CD14-positive monocyte (primary cell): ENCODE measurements around the gene C1QTNF3. TPM values are rescaled to one million over a fixed set of nuclear protein-coding genes. Genes with fewer than 3 reads are reported as not detected.

Source experiments
- DNase-seq, 3 donors: peaks; one replicate each; pipeline ENCODE4 v3.0.0-alpha.2; 2011 to 2022
- H2AFZ ChIP-seq: 2 replicates; pipeline ENCODE4 v1.6.0; 2012; ENCODE audit warnings: mild to moderate bottlenecking, low read depth, low read length, inconsistent platforms; ENCODE audit not compliant: insufficient read depth, poor library complexity, severe bottlenecking
- H3K27ac ChIP-seq, 2 donors: 1 replicate in 1 of 2; 2 replicates in 1 of 2; pipeline ENCODE4 v1.5.1; 2012 to 2013; ENCODE audit warnings: low read length in 2 of 2, control low read depth in 1 of 2, inconsistent platforms in 1 of 2, low read depth in 1 of 2, mild to moderate bottlenecking in 1 of 2
- H3K27me3 ChIP-seq, 2 donors: one replicate each; pipeline versions ENCODE4 v1.6.0 to v1.6.1; 2011 to 2013; ENCODE audit warnings: low read length in 2 of 2; ENCODE audit not compliant: control insufficient read depth in 2 of 2, insufficient read depth in 2 of 2
- H3K36me3 ChIP-seq, 2 donors: replicated peaks in 1 of 2; 1 replicate in 1 of 2; 2 replicates in 1 of 2; pipeline versions ENCODE4 v1.5.1 to v1.6.1; 2012 to 2013; ENCODE audit warnings: low read length in 2 of 2, control low read depth in 1 of 2, inconsistent platforms in 1 of 2, mild to moderate bottlenecking in 1 of 2; ENCODE audit not compliant: insufficient read depth in 2 of 2, control insufficient read depth in 1 of 2
- H3K4me1 ChIP-seq, 2 donors: 1 replicate in 1 of 2; 2 replicates in 1 of 2; pipeline versions ENCODE4 v1.5.1 to v1.6.1; 2012 to 2013; ENCODE audit warnings: low read length in 2 of 2, control low read depth in 1 of 2, inconsistent platforms in 1 of 2, mild to moderate bottlenecking in 1 of 2, moderate library complexity in 1 of 2; ENCODE audit not compliant: insufficient read depth in 2 of 2, control insufficient read depth in 1 of 2
- H3K4me2 ChIP-seq: replicated peaks from 2 replicates; pipeline ENCODE3; 2012; ENCODE audit warnings: low read length, moderate library complexity, mild to moderate bottlenecking; ENCODE audit not compliant: poor library complexity, severe bottlenecking; ENCODE audit errors: extremely low read depth
- H3K4me3 ChIP-seq, 3 experiments: fragments of 200-600 bp in 1 of 3; sonication (generic) in 1 of 3; replicated peaks in 1 of 3; 1 replicate in 2 of 3; 2 replicates in 1 of 3; pipeline ENCODE4 v1.5.1; 2011 to 2013; ENCODE audit warnings: low read length in 3 of 3, mild to moderate bottlenecking in 3 of 3, control low read depth in 2 of 3, low read depth in 2 of 3, inconsistent platforms in 1 of 3, moderate library complexity in 1 of 3
- H3K79me2 ChIP-seq: 2 replicates; pipeline ENCODE4 v1.6.0; 2012; ENCODE audit warnings: mild to moderate bottlenecking, control low read depth, inconsistent platforms, low read length, moderate library complexity; ENCODE audit not compliant: insufficient read depth
- H3K9ac ChIP-seq: 2 replicates; pipeline ENCODE4 v1.6.0; 2017; ENCODE audit warnings: low read length, mild to moderate bottlenecking; ENCODE audit not compliant: insufficient read depth, poor library complexity, severe bottlenecking
- H3K9me3 ChIP-seq, 2 donors: replicated peaks in 1 of 2; 1 replicate in 1 of 2; 2 replicates in 1 of 2; pipeline versions ENCODE4 v1.5.1 to v1.6.1; 2012 to 2013; ENCODE audit warnings: low read length in 2 of 2, control low read depth in 1 of 2; ENCODE audit not compliant: control insufficient read depth in 1 of 2, insufficient read depth in 1 of 2
- H4K20me1 ChIP-seq: 2 replicates; pipeline ENCODE4 v1.6.0; 2012; ENCODE audit warnings: mild to moderate bottlenecking, low read length, control low read depth, moderate library complexity; ENCODE audit not compliant: insufficient read depth
- H3K27ac Mint-ChIP-seq, 7 donors: one replicate each; pipeline ENCODE4 v1.8.0; 2020; ENCODE audit warnings: mild to moderate bottlenecking in 7 of 7, mixed read lengths in 7 of 7, moderate library complexity in 6 of 7, inconsistent platforms in 2 of 7
- H3K27me3 Mint-ChIP-seq, 3 donors: one replicate each; pipeline ENCODE4 v1.8.0; 2021 to 2022; ENCODE audit warnings: low read depth in 3 of 3, mild to moderate bottlenecking in 3 of 3, mixed read lengths in 3 of 3, moderate library complexity in 3 of 3, inconsistent platforms in 1 of 3
- H3K36me3 Mint-ChIP-seq, 2 donors: one replicate each; pipeline ENCODE4 v1.8.0; 2020; ENCODE audit warnings: mixed read lengths in 2 of 2, inconsistent platforms in 1 of 2, mild to moderate bottlenecking in 1 of 2
- H3K4me1 Mint-ChIP-seq: one replicate; pipeline ENCODE4 v1.8.0; 2020; ENCODE audit warnings: mild to moderate bottlenecking, mixed read lengths
- H3K4me3 Mint-ChIP-seq, 2 donors: one replicate each; pipeline ENCODE4 v1.8.0; 2020; ENCODE audit warnings: mild to moderate bottlenecking in 2 of 2, mixed read lengths in 2 of 2, moderate library complexity in 1 of 2
- H3K9me3 Mint-ChIP-seq, 7 donors: one replicate each; pipeline ENCODE4 v1.8.0; 2020 to 2022; ENCODE audit warnings: mixed read lengths in 7 of 7, mild to moderate bottlenecking in 6 of 7, moderate library complexity in 6 of 7, inconsistent platforms in 2 of 7
- WGBS: methylation state at CpG from one replicate; pipeline ENCODE4 v1.1.5; 2013; ENCODE audit warnings: missing lambda C conversion rate; ENCODE audit not compliant: insufficient coverage; 5-methylcytosine and 5-hydroxymethylcytosine counted together
- intact Hi-C, 2 donors: fragments of 100-400 bp; cut with micrococcal nuclease; formaldehyde crosslinking; loops; one replicate each; pipeline versions ENCODE4 v1.15.0 to v1.15.1; 2023
- polyA plus RNA-seq, 3 donors: library from polyadenylated mRNA; depleted of rRNA in 1 of 3; unstranded in 2 of 3; stranded (reverse) in 1 of 3; fragments of 300-500 nt in 2 of 3; fragments of >200 nt in 1 of 3; fragmentation: Illumina TruSeq in 2 of 3; gene quantifications; 1 replicate in 2 of 3; 2 replicates in 1 of 3; pipeline ENCODE4 v1.2.3, GENCODE V29; 2012 to 2021
- small RNA-seq: library from RNA; depleted of rRNA; stranded (forward); fragments of <200 nt; gene quantifications from one replicate; pipeline ENCODE3, GENCODE V24; 2012; ENCODE audit warnings: low read depth; ENCODE audit not compliant: insufficient read length
- TF ChIP-seq, protein P1 (sequence below): fragments of 200-600 bp; IDR thresholded peaks from one replicate; pipeline ENCODE4 v1.8.0; 2022; ENCODE audit warnings: antibody characterized with exemption, mild to moderate bottlenecking

C1QTNF3 gene
- polyA plus RNA-seq, 3 donors, result 1.5 TPM; not detected in 2

DNA sequence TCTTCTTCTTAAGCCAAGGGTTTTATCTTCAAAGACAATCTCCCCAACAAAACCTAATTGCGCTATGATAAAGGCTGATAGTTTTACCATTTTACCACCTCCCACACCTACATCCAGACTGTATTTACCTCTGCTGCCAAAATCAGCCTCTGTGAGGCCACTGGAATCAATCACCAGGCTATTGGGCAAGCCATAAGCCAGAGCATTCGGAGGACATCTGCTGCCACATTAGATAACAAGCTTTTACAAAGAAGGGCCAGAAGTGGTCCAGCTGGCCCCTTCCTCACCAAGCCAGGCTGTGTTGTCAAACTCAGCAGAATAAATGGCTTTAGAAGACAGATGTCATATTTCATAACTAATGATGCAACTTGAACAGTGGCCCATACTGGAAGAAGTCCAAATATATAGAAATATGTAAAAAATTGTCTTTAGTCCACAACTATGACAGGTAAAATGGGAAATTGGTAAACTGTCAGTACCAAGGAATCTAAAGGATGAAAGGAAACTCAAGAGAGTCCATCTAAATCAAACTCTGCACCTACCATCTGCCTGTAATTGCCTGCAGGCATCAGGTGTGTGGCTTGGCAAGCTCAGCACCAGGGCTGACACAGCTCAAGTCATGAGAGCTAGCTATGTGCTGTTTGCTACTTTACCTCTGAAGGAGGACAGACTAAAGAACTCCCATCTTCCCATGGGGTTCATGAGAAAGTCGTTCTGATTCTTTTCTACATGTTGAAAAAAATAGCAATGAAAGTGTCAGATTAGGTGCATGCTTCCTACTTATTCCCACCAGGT, 74.6 kb downstream of the C1QTNF3 start:
- no peaks in the 10 kb centered on the region for H3K4me1 Mint-ChIP-seq

More for the DNA sequence above, 74.6 kb downstream of the C1QTNF3 start:
- 100% methylated on average over 1 of the region's 3 CpGs for WGBS
- Histone ChIP-seq H2AFZ (no peak overlapping the region), H4K20me1 (no peaks in the 10 kb centered on the region), H3K9ac (no peak overlapping the region), H3K4me2 (no peak overlapping the region), H3K27ac (no peak overlapping the region), H3K4me3 (no peak overlapping the region), H3K79me2 (no peaks in the 10 kb centered on the region), H3K36me3 (no peaks in the 10 kb centered on the region), H3K27me3 (no peaks in the 10 kb centered on the region), H3K9me3 (no peaks in the 10 kb centered on the region), H3K4me1 (no peaks in the 10 kb centered on the region)
- intact Hi-C loops, result no loop called here
- Mint-ChIP-seq H3K27me3 (peaks cover 1 to 3% (median 2%) of the 10 kb centered on the region in 3 donors), H3K27ac (no peak overlapping the region), H3K9me3 (no peaks in the 10 kb centered on the region), H3K4me3 (no peak overlapping the region), H3K36me3 (no peaks in the 10 kb centered on the region)
- DNase-seq, result no peak
- TF ChIP-seq, protein P1, sequence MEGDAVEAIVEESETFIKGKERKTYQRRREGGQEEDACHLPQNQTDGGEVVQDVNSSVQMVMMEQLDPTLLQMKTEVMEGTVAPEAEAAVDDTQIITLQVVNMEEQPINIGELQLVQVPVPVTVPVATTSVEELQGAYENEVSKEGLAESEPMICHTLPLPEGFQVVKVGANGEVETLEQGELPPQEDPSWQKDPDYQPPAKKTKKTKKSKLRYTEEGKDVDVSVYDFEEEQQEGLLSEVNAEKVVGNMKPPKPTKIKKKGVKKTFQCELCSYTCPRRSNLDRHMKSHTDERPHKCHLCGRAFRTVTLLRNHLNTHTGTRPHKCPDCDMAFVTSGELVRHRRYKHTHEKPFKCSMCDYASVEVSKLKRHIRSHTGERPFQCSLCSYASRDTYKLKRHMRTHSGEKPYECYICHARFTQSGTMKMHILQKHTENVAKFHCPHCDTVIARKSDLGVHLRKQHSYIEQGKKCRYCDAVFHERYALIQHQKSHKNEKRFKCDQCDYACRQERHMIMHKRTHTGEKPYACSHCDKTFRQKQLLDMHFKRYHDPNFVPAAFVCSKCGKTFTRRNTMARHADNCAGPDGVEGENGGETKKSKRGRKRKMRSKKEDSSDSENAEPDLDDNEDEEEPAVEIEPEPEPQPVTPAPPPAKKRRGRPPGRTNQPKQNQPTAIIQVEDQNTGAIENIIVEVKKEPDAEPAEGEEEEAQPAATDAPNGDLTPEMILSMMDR, result no peak

Small RNA genes lying within 50 kb of the gene (small RNA-seq; reads per million reads assigned to genes)
- gene AC139783.1, result not detected

Other genes starting within 250 kb of the C1QTNF3 start
- gene ADAMTS12, start 151.2 kb downstream of the C1QTNF3 start, polyA plus RNA-seq, result not detected
- not detected for gene RXFP3, start 106.8 kb downstream of the C1QTNF3 start, polyA plus RNA-seq
- not detected for gene SLC45A2, start 58.5 kb downstream of the C1QTNF3 start, polyA plus RNA-seq
- gene AMACR, start 35.2 kb downstream of the C1QTNF3 start, polyA plus RNA-seq, result 1 to 10 TPM; 1.2 to 6.1 (median 4.8) TPM